ENCODE data around the gene PARVA. TPM values are rescaled to one million over a fixed set of nuclear protein-coding genes. Genes with fewer than 3 reads are reported as not detected.

The PARVA gene
- total RNA-seq, 1 experiment from 2014 or later: 18.1 TPM

- no peak overlapping the region for H3K27ac ChIP-seq (ENCODE audit: insufficient read length, low read depth, low read length)
- H3K14ac ChIP-seq (ENCODE audit: insufficient read depth, low read length): no peak overlapping the region
- no peaks in the 10 kb centered on the region for H4K20me1 ChIP-seq (ENCODE audit: control insufficient read depth, insufficient read depth, insufficient read length)
- H3K27me3 ChIP-seq (ENCODE audit: insufficient read depth, low read length): no peaks in the 10 kb centered on the region
- no peak overlapping the region for H2BK15ac ChIP-seq (ENCODE audit: low read depth, low read length)
- Mint-ChIP-seq H3K27ac (no peak overlapping the region), H3K36me3 (ENCODE audit: insufficient read depth in 1 of 3, low read depth in 3 of 3) (peaks cover 6 to 8% (median 8%) of the 10 kb centered on the region in 3 experiments; a peak in 5 of 7 replicates), H3K9me3 (peaks cover 7 to 9% of the 10 kb centered on the region in 2 experiments; a peak in 4 of 5 replicates), H3K4me3 (no peak overlapping the region), H3K4me1 (peaks cover 1 to 2% of the 10 kb centered on the region in 2 experiments), H3K27me3 (ENCODE audit: low read depth) (no peaks in the 10 kb centered on the region)
- H2BK12ac ChIP-seq (ENCODE audit: insufficient read length, low read depth, low read length): no peak overlapping the region
- H2BK120ac ChIP-seq (ENCODE audit: low read depth, low read length, poor library complexity, severe bottlenecking): no peak overlapping the region
- H4K8ac ChIP-seq (replicated peaks; ENCODE audit: insufficient read length, low read depth, low read length): no peak overlapping the region
- H3K9ac ChIP-seq (ENCODE audit: extremely low read depth, insufficient read length, low read length): no peak overlapping the region
- no peak overlapping the region for H2AK5ac ChIP-seq (ENCODE audit: insufficient read length, low read length)
- TF ChIP-seq CTCF (conservative IDR thresholded peaks at IDR 0.05): no peak
- DNase-seq: no peak
- H2BK5ac ChIP-seq (ENCODE audit: insufficient read length, low read length): no peak overlapping the region
- no peak overlapping the region for H2AFZ ChIP-seq (ENCODE audit: low read length)
- no peak overlapping the region for H2BK20ac ChIP-seq (ENCODE audit: low read depth, low read length, poor library complexity, severe bottlenecking)
- H3K4me1 ChIP-seq (ENCODE audit: insufficient read depth, low read length): peaks cover under 1% of the 10 kb centered on the region; the same call in 1 of the 2 replicates
- H3K79me1 ChIP-seq (ENCODE audit: insufficient read depth, low read depth, low read length, poor library complexity, severe bottlenecking): no peaks in the 10 kb centered on the region
- no peak overlapping the region for H3K23ac ChIP-seq (ENCODE audit: insufficient read length, low read depth, low read length)
- WGBS (ENCODE audit: extremely low coverage, insufficient read length, low lambda C conversion rate): no CpG with 5 or more reads among the region's 2 CpGs
- H3K4ac ChIP-seq (ENCODE audit: low read depth, low read length): no peak overlapping the region
- no peak overlapping the region for H3K4me2 ChIP-seq (ENCODE audit: insufficient read depth, insufficient read length, low read length)
- H3K18ac ChIP-seq (ENCODE audit: insufficient read length, low read depth, low read length): no peak overlapping the region
- H3K23me2 ChIP-seq (ENCODE audit: insufficient read length, low read depth, low read length, poor library complexity, severe bottlenecking): no peaks in the 10 kb centered on the region
- no peaks in the 10 kb centered on the region for H3K79me2 ChIP-seq (ENCODE audit: insufficient read depth, low read length)
- H4K5ac ChIP-seq (ENCODE audit: insufficient read length, low read depth, low read length): no peak overlapping the region
- no peak overlapping the region for H3K56ac ChIP-seq (ENCODE audit: insufficient read length, low read depth, low read length)
- H4K91ac ChIP-seq (ENCODE audit: insufficient read length, low read depth, low read length): no peak overlapping the region
- no peaks in the 10 kb centered on the region for H3K9me3 ChIP-seq (ENCODE audit: control insufficient read depth, low read depth, low read length)
- no peak overlapping the region for H3T11ph ChIP-seq (ENCODE audit: low read length)
These were observed 67.6 kb downstream of the PARVA start for GRCh38 chr11:12445001-12445400.
